LNCAP (cell line): ENCODE measurements around the gene KDM5A.

Experiments used
- TF ChIP-seq, protein P1 (sequence below): fragments of 450-650 bp; IDR thresholded peaks from 2 replicates; pipeline ENCODE4 v1.5.1; 2017; ENCODE audit warnings: mild to moderate bottlenecking

Gene KDM5A

GRCh38 chr12:337039-337438 lies 52.1 kb downstream of the KDM5A start:
- TF ChIP-seq, protein P1, sequence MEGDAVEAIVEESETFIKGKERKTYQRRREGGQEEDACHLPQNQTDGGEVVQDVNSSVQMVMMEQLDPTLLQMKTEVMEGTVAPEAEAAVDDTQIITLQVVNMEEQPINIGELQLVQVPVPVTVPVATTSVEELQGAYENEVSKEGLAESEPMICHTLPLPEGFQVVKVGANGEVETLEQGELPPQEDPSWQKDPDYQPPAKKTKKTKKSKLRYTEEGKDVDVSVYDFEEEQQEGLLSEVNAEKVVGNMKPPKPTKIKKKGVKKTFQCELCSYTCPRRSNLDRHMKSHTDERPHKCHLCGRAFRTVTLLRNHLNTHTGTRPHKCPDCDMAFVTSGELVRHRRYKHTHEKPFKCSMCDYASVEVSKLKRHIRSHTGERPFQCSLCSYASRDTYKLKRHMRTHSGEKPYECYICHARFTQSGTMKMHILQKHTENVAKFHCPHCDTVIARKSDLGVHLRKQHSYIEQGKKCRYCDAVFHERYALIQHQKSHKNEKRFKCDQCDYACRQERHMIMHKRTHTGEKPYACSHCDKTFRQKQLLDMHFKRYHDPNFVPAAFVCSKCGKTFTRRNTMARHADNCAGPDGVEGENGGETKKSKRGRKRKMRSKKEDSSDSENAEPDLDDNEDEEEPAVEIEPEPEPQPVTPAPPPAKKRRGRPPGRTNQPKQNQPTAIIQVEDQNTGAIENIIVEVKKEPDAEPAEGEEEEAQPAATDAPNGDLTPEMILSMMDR: no peak

GRCh38 chr12:334125-334524 lies 55.0 kb downstream of the KDM5A start:
- TF ChIP-seq, protein P1: no peak

DNA sequence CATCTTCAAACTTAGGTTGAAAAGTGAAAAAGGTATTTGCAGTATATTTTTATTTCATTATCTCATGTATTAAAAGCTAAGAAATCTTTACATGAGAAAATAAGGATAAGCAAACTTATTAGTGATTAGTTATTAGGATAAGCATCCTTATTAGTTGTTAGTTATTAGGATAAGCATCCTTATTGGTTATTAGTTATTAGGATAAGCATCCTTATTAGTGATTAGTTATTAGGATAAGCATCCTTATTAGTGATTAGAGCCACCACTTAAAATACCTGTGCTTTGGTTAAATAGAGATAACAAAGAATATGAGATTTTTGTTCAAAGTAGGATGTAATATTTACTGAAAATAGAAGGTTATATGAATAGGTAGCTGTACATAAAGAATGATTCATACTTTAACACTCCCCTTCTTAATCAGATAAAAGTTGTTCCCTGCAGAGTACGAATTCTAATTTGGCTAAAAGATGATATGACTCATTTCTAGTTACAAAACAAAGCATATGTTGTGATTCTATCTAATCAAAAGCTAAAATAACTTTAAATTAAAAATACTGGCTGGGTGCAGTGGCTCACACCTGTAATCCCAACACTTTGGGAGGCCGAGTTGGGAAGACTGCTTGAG lies 56.4 kb downstream of the KDM5A start:
- TF ChIP-seq, protein P1: no peak

DNA sequence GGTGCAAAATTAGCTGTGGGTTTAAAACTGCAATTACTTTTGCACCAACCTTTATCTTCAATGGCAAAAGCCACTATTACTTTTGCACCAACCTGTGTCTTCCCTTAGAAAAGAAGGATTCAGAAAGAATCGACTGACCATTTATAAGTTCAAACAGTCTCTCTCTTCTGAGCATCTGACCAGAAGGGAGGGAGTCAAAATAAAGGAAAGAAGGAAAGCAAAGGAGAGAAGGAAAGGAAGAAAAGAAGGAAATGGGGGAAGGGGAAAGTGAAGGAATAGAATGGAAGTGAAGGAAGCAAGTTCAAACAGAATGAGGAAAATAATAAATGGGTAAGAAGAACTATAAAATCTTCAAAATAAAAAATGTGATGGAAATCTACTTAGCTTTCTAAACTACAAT lies 57.8 kb downstream of the KDM5A start:
- TF ChIP-seq, protein P1: no peak

GRCh38 chr12:325906-326305 lies 63.2 kb downstream of the KDM5A start:
- TF ChIP-seq, protein P1: no peak

GRCh38 chr12:323507-323906 lies 65.6 kb downstream of the KDM5A start:
- TF ChIP-seq, protein P1: no peak

- TF ChIP-seq, protein P1: peak; percentile 63
Observed at GRCh38 chr12:321606-322326, 67.4 kb downstream of the KDM5A start.
